DMS114 treated with DMSO at 0.1 percent for 48 hours (cell line): ENCODE results near the gene UBE2E2.
"Not testable (repeated sequence)": the region's sequence is repeated elsewhere in the genome, so short reads cannot be mapped to it uniquely, and the experiment has no call there.

Source experiments
- DNase-seq: peaks from one replicate; lab custom pipeline; 2025; ENCODE audit not compliant: unreplicated experiment; lab: John Stamatoyannopoulos, UW

UBE2E2 gene

GRCh38 chr3:23202921-23203707, at the start of gene UBE2E2:
Gene UBE2E2, plus strand, starts transcription at chr3:23203327.
- no peak for DNase-seq

- no peak for DNase-seq
Measured at GRCh38 chr3:23153436-23153835, 49.7 kb upstream of the UBE2E2 start.

GRCh38 chr3:23157331-23157730, 45.8 kb upstream of the UBE2E2 start:
- DNase-seq, result no peak

GRCh38 chr3:23159929-23160328, 43.2 kb upstream of the UBE2E2 start:
- DNase-seq, result no peak

GRCh38 chr3:23161308-23161707, 41.8 kb upstream of the UBE2E2 start:
- DNase-seq, result no peak

- DNase-seq, result no peak
Measured at GRCh38 chr3:23161896-23162570, 41.1 kb upstream of the UBE2E2 start.

GRCh38 chr3:23162934-23163333, 40.2 kb upstream of the UBE2E2 start:
- DNase-seq, result no peak

GRCh38 chr3:23164746-23165145, 38.4 kb upstream of the UBE2E2 start:
- no peak for DNase-seq

GRCh38 chr3:23165571-23165970, 37.6 kb upstream of the UBE2E2 start:
- DNase-seq, result no peak

- no peak for DNase-seq
Measured at GRCh38 chr3:23166276-23166675, 36.9 kb upstream of the UBE2E2 start.

- no peak for DNase-seq
Measured at GRCh38 chr3:23166845-23167244, 36.3 kb upstream of the UBE2E2 start.

GRCh38 chr3:23169551-23169950, 33.6 kb upstream of the UBE2E2 start:
- DNase-seq, result no peak

- DNase-seq, result no peak
Measured at GRCh38 chr3:23170291-23170690, 32.8 kb upstream of the UBE2E2 start.

GRCh38 chr3:23172059-23172458, 31.1 kb upstream of the UBE2E2 start:
- no peak for DNase-seq

- DNase-seq, result no peak
Measured at GRCh38 chr3:23174426-23175039, 28.6 kb upstream of the UBE2E2 start.

GRCh38 chr3:23175341-23176083, 27.6 kb upstream of the UBE2E2 start:
- DNase-seq, result no peak

GRCh38 chr3:23176839-23177238, 26.3 kb upstream of the UBE2E2 start:
- not testable (repeated sequence) for DNase-seq

GRCh38 chr3:23182996-23183513, 20.1 kb upstream of the UBE2E2 start:
- DNase-seq, result no peak

- no peak for DNase-seq
Measured at GRCh38 chr3:23183731-23184130, 19.4 kb upstream of the UBE2E2 start.

- no peak for DNase-seq
Measured at GRCh38 chr3:23185861-23186260, 17.3 kb upstream of the UBE2E2 start.

GRCh38 chr3:23189187-23189586, 13.9 kb upstream of the UBE2E2 start:
- DNase-seq, result no peak
